ENCODE results near the gene PTPN9. TPM values are rescaled to one million over a fixed set of nuclear protein-coding genes. Genes with fewer than 3 reads are reported as not detected.

PTPN9 gene
- total and polyA plus RNA-seq, 2 of the 13 experiments (the other 11 are each of a cell fraction or from before 2014, with no cell fraction given): 16.6 to 19.9 TPM

GRCh38 chr15:75451674-75452363 is 127.3 kb downstream of the PTPN9 start, which contains the start of gene SIN3A (continued):
- TF ChIP-seq ZBTB46 (CRISPR knock-in tag; IDR thresholded peaks at IDR 0.05; ENCODE audit: borderline replicate concordance): no peak
- TF ChIP-seq NONO (IDR thresholded peaks at IDR 0.05): no peak
- TF ChIP-seq NONO (CRISPR knock-in tag; conservative IDR thresholded peaks at IDR 0.05): 0 out of 2 replicates have a peak, but pooled peaks have one; percentile 17
- TF ChIP-seq SMAD3 (CRISPR knock-in tag; IDR thresholded peaks at IDR 0.05): 0 out of 2 replicates have a peak, but pooled peaks have one; percentile 34
- peak; percentile 39 for TF ChIP-seq SAP130 (CRISPR knock-in tag; IDR thresholded peaks at IDR 0.05; ENCODE audit: low read depth)
- 0 out of 2 replicates have a peak, but pooled peaks have one; percentile 34 for TF ChIP-seq KDM5B (CRISPR knock-in tag; IDR thresholded peaks at IDR 0.05; ENCODE audit: borderline replicate concordance)
- TF ChIP-seq ELF3 (CRISPR knock-in tag; IDR thresholded peaks at IDR 0.05): peak; percentile 18; the same call in 1 of the 2 replicates
- peak; percentile 45 for TF ChIP-seq HNRNPK (IDR thresholded peaks at IDR 0.05; ENCODE audit: low read depth, low read length, poor library complexity, severe bottlenecking)
- no peak for TF ChIP-seq GABPA (IDR thresholded peaks at IDR 0.05; ENCODE audit: low read depth, low read length)
- peak; percentile 83 for TF ChIP-seq GABPA (CRISPR knock-in tag; IDR thresholded peaks at IDR 0.05; ENCODE audit: low read depth)
- no peak for TF ChIP-seq ZNF550 (CRISPR knock-in tag; IDR thresholded peaks at IDR 0.05; ENCODE audit: borderline replicate concordance)
- no peak for TF ChIP-seq CBX2 (IDR thresholded peaks at IDR 0.05; ENCODE audit: low read depth, low read length)
- TF ChIP-seq CBX2 (CRISPR knock-in tag; IDR thresholded peaks at IDR 0.05; ENCODE audit: low read depth): no peak
- TF ChIP-seq HNRNPH1 (optimal IDR thresholded peaks at IDR 0.05; ENCODE audit: low read depth, low read length): peak; percentile 48
- peak; percentile 8; the same call in 1 of the 2 replicates for TF ChIP-seq RXRB (CRISPR knock-in tag; IDR thresholded peaks at IDR 0.05; ENCODE audit: borderline replicate concordance)
- peak; percentile 42; the same call in 1 of the 2 replicates for TF ChIP-seq TBX2 (CRISPR knock-in tag; IDR thresholded peaks at IDR 0.05; ENCODE audit: borderline replicate concordance)
- TF ChIP-seq KLF16 (CRISPR knock-in tag; IDR thresholded peaks at IDR 0.05): peak in 1 of 2 experiments; percentile 3; a peak in 1 of 4 replicates
- no peak for TF ChIP-seq ZNF20 (CRISPR knock-in tag; IDR thresholded peaks at IDR 0.05)
- TF ChIP-seq, protein P1, sequence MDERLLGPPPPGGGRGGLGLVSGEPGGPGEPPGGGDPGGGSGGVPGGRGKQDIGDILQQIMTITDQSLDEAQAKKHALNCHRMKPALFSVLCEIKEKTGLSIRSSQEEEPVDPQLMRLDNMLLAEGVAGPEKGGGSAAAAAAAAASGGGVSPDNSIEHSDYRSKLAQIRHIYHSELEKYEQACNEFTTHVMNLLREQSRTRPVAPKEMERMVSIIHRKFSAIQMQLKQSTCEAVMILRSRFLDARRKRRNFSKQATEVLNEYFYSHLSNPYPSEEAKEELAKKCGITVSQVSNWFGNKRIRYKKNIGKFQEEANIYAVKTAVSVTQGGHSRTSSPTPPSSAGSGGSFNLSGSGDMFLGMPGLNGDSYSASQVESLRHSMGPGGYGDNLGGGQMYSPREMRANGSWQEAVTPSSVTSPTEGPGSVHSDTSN (CRISPR knock-in tag; IDR thresholded peaks at IDR 0.05): peak; percentile 91
- TF ChIP-seq ZNF605 (CRISPR knock-in tag; IDR thresholded peaks at IDR 0.05): 0 out of 2 replicates have a peak, but pooled peaks have one; percentile 13
- TF ChIP-seq TCF7L2 (IDR thresholded peaks at IDR 0.05; ENCODE audit: low read depth, low read length): no peak
- no peak for TF ChIP-seq NCOA5 (CRISPR knock-in tag; IDR thresholded peaks at IDR 0.05)
- TF ChIP-seq HMG20B (CRISPR knock-in tag; conservative IDR thresholded peaks at IDR 0.05): 0 out of 2 replicates have a peak, but pooled peaks have one; percentile 23
- TF ChIP-seq SMYD3 (CRISPR knock-in tag; IDR thresholded peaks at IDR 0.05): 0 out of 2 replicates have a peak, but pooled peaks have one; percentile 35
- TF ChIP-seq MLX (CRISPR knock-in tag; IDR thresholded peaks at IDR 0.05): 0 out of 2 replicates have a peak, but pooled peaks have one; percentile 10
- 0 out of 2 replicates have a peak, but pooled peaks have one; percentile 17 for TF ChIP-seq ZNF580 (CRISPR knock-in tag; IDR thresholded peaks at IDR 0.05; ENCODE audit: borderline replicate concordance, low read depth)
- TF ChIP-seq ZNF678 (CRISPR knock-in tag; IDR thresholded peaks at IDR 0.05): no peak

Measured in HepG2 (cell line).